Activated naive CD8-positive, alpha-beta T cell treated with anti-CD3 and anti-CD28 coated beads, Interleukin-2, amount 50 U/mL, for 24 hours (primary cell): ENCODE measurements around the gene SH2D4B.
"Not testable (repeated sequence)": the region's sequence is repeated elsewhere in the genome, so short reads cannot be mapped to it uniquely, and the experiment has no call there.

Experiments
- ATAC-seq: fragments of 150-1000 bp; cut with Tn5 transposase; one replicate; pipeline ENCODE4 v1.10.0; 2021
- DNase-seq: peaks from one replicate; pipeline ENCODE4 v3.0.0; 2021
- H3K27ac Mint-ChIP-seq: one replicate; pipeline ENCODE4 v1.8.0; 2021; ENCODE audit warnings: mild to moderate bottlenecking, mixed read lengths
- H3K27me3 Mint-ChIP-seq: one replicate; pipeline ENCODE4 v1.8.0; 2021; ENCODE audit warnings: mixed read lengths
- H3K36me3 Mint-ChIP-seq: one replicate; pipeline ENCODE4 v1.8.0; 2021; ENCODE audit warnings: low read depth, mixed read lengths
- H3K4me1 Mint-ChIP-seq: one replicate; pipeline ENCODE4 v1.8.0; 2021; ENCODE audit warnings: mixed read lengths
- H3K4me3 Mint-ChIP-seq: one replicate; pipeline ENCODE4 v1.8.0; 2021; ENCODE audit warnings: mild to moderate bottlenecking, moderate library complexity, mixed read lengths
- H3K9me3 Mint-ChIP-seq: one replicate; pipeline ENCODE4 v1.8.0; 2021; ENCODE audit warnings: mixed read lengths

Gene SH2D4B

GRCh38 chr10:80528901-80529300 is 8.8 kb upstream of the SH2D4B start:
- no peaks in the 10 kb centered on the region for H3K36me3 Mint-ChIP-seq
- no peak overlapping the region for H3K4me3 Mint-ChIP-seq
- no peak overlapping the region for H3K27ac Mint-ChIP-seq
- peaks cover 68% of the 10 kb centered on the region for H3K4me1 Mint-ChIP-seq
- no peaks in the 10 kb centered on the region for H3K9me3 Mint-ChIP-seq
- ATAC-seq: no peak
- H3K27me3 Mint-ChIP-seq: no peaks in the 10 kb centered on the region
- DNase-seq: no peak

GRCh38 chr10:80529604-80530003 is 8.1 kb upstream of the SH2D4B start:
- ATAC-seq (no peak), DNase-seq (no peak)
- Mint-ChIP-seq H3K27me3 (no peaks in the 10 kb centered on the region), H3K27ac (no peak overlapping the region), H3K9me3 (no peaks in the 10 kb centered on the region), H3K4me1 (peaks cover 61% of the 10 kb centered on the region), H3K4me3 (no peak overlapping the region), H3K36me3 (no peaks in the 10 kb centered on the region)

GRCh38 chr10:80530251-80530650 is 7.5 kb upstream of the SH2D4B start:
- ATAC-seq: peak; percentile 94
- peak overlapping the region; percentile 6 for H3K4me3 Mint-ChIP-seq
- peak; percentile 48 for DNase-seq
- no peaks in the 10 kb centered on the region for H3K27me3 Mint-ChIP-seq
- H3K4me1 Mint-ChIP-seq: peaks cover 57% of the 10 kb centered on the region
- H3K36me3 Mint-ChIP-seq: no peaks in the 10 kb centered on the region
- H3K9me3 Mint-ChIP-seq: no peaks in the 10 kb centered on the region
- no peak overlapping the region for H3K27ac Mint-ChIP-seq

- peaks cover 57% of the 10 kb centered on the region for H3K4me1 Mint-ChIP-seq
- peaks cover 1% of the 10 kb centered on the region for H3K36me3 Mint-ChIP-seq
- no peak overlapping the region for H3K4me3 Mint-ChIP-seq
- ATAC-seq (no peak), DNase-seq (no peak)
- no peaks in the 10 kb centered on the region for H3K9me3 Mint-ChIP-seq
- peak overlapping the region; percentile 60 for H3K27ac Mint-ChIP-seq
- no peaks in the 10 kb centered on the region for H3K27me3 Mint-ChIP-seq
These were observed 6.9 kb upstream of the SH2D4B start for GRCh38 chr10:80530816-80531215.

- H3K4me3 Mint-ChIP-seq: no peak overlapping the region
- H3K27ac Mint-ChIP-seq: no peak overlapping the region
- no peak for ATAC-seq
- H3K4me1 Mint-ChIP-seq: peaks cover 54% of the 10 kb centered on the region
- peaks cover 1% of the 10 kb centered on the region for H3K36me3 Mint-ChIP-seq
- no peak for DNase-seq
- H3K9me3 Mint-ChIP-seq: no peaks in the 10 kb centered on the region
- H3K27me3 Mint-ChIP-seq: no peaks in the 10 kb centered on the region
These were observed 5.1 kb upstream of the SH2D4B start for GRCh38 chr10:80532571-80532970.

- ATAC-seq, DNase-seq, H3K9me3 Mint-ChIP-seq, H3K27ac Mint-ChIP-seq, H3K27me3 Mint-ChIP-seq, H3K4me3 Mint-ChIP-seq, H3K36me3 Mint-ChIP-seq: not testable (repeated sequence)
- H3K4me1 Mint-ChIP-seq: peaks cover 44% of the 10 kb centered on the region
These were observed 3.6 kb upstream of the SH2D4B start for GRCh38 chr10:80534059-80534458.

GRCh38 chr10:80534646-80535045 is 3.1 kb upstream of the SH2D4B start:
- peaks cover 41% of the 10 kb centered on the region for H3K4me1 Mint-ChIP-seq
- not testable (repeated sequence) for ATAC-seq, H3K36me3 Mint-ChIP-seq, H3K4me3 Mint-ChIP-seq, H3K9me3 Mint-ChIP-seq, H3K27me3 Mint-ChIP-seq, DNase-seq, H3K27ac Mint-ChIP-seq

- Mint-ChIP-seq H3K27ac (peak overlapping the region; percentile 93), H3K27me3 (no peaks in the 10 kb centered on the region), H3K4me3 (peak overlapping the region; percentile 80), H3K9me3 (no peaks in the 10 kb centered on the region), H3K36me3 (peaks cover 1% of the 10 kb centered on the region), H3K4me1 (peaks cover 38% of the 10 kb centered on the region)
- DNase-seq: peak; percentile 77
- ATAC-seq: peak; percentile 87
These were observed 1.9 kb upstream of the SH2D4B start for GRCh38 chr10:80535671-80536360.

GRCh38 chr10:80536361-80536835 is 1.3 kb upstream of the SH2D4B start:
- peaks cover 37% of the 10 kb centered on the region for H3K4me1 Mint-ChIP-seq

GRCh38 chr10:80537086-80537735 is 491 bp upstream of the SH2D4B start:
- peaks cover 1% of the 10 kb centered on the region for H3K36me3 Mint-ChIP-seq
- no peak for DNase-seq
- no peaks in the 10 kb centered on the region for H3K27me3 Mint-ChIP-seq
- H3K27ac Mint-ChIP-seq: peak overlapping the region; percentile 72
- peak overlapping the region; percentile 80 for H3K4me3 Mint-ChIP-seq
- no peak for ATAC-seq
- H3K9me3 Mint-ChIP-seq: no peaks in the 10 kb centered on the region
- H3K4me1 Mint-ChIP-seq: peaks cover 34% of the 10 kb centered on the region

More at GRCh38 chr10:80536361-80536835, 1.3 kb upstream of the SH2D4B start:
- Mint-ChIP-seq H3K27me3 (no peaks in the 10 kb centered on the region), H3K36me3 (peaks cover 1% of the 10 kb centered on the region), H3K9me3 (no peaks in the 10 kb centered on the region), H3K27ac (peak overlapping the region; percentile 93), H3K4me3 (peak overlapping the region; percentile 80)
- ATAC-seq: no peak
- no peak for DNase-seq

- no peak for ATAC-seq
- peaks cover 32% of the 10 kb centered on the region for H3K4me1 Mint-ChIP-seq
- H3K4me3 Mint-ChIP-seq: no peak overlapping the region
- no peak overlapping the region for H3K27ac Mint-ChIP-seq
- peaks cover 1% of the 10 kb centered on the region for H3K36me3 Mint-ChIP-seq
- H3K27me3 Mint-ChIP-seq: no peaks in the 10 kb centered on the region
- H3K9me3 Mint-ChIP-seq: no peaks in the 10 kb centered on the region
- no peak for DNase-seq
These were observed 931 bp downstream of the SH2D4B start for GRCh38 chr10:80538481-80539185.

GRCh38 chr10:80539421-80540031 is 1.8 kb downstream of the SH2D4B start:
- H3K9me3 Mint-ChIP-seq: no peaks in the 10 kb centered on the region
- no peak overlapping the region for H3K27ac Mint-ChIP-seq
- ATAC-seq (peak; percentile 7), DNase-seq (no peak)
- no peak overlapping the region for H3K4me3 Mint-ChIP-seq
- no peaks in the 10 kb centered on the region for H3K27me3 Mint-ChIP-seq
- H3K4me1 Mint-ChIP-seq: peaks cover 32% of the 10 kb centered on the region
- H3K36me3 Mint-ChIP-seq: peaks cover 1% of the 10 kb centered on the region

- H3K4me3 Mint-ChIP-seq: no peak overlapping the region
- H3K9me3 Mint-ChIP-seq: no peaks in the 10 kb centered on the region
- peaks cover 1% of the 10 kb centered on the region for H3K36me3 Mint-ChIP-seq
- no peak for ATAC-seq
- no peak for DNase-seq
- peaks cover 2% of the 10 kb centered on the region for H3K27me3 Mint-ChIP-seq
- peaks cover 32% of the 10 kb centered on the region for H3K4me1 Mint-ChIP-seq
- peak overlapping the region; percentile 41 for H3K27ac Mint-ChIP-seq
These were observed 2.4 kb downstream of the SH2D4B start for GRCh38 chr10:80540136-80540535.

GRCh38 chr10:80540618-80540980 is 2.9 kb downstream of the SH2D4B start:
- Mint-ChIP-seq H3K27ac (peak overlapping the region; percentile 41), H3K4me1 (peaks cover 29% of the 10 kb centered on the region), H3K27me3 (peaks cover 2% of the 10 kb centered on the region), H3K4me3 (no peak overlapping the region), H3K9me3 (no peaks in the 10 kb centered on the region), H3K36me3 (no peaks in the 10 kb centered on the region)
- DNase-seq: no peak
- ATAC-seq: no peak
